Heart right ventricle (tissue), 16 donors: ENCODE data around the gene CYTH4. TPM values are rescaled to one million over a fixed set of nuclear protein-coding genes. Genes with fewer than 3 reads are reported as not detected.
A peak's percentile ranks its signal among the peaks of the same experiment; 100 is the strongest.

ENCODE experiments used
- ATAC-seq, 8 donors: fragments of 200-7000 bp; cut with Tn5 transposase; one replicate each; pipeline ENCODE4 v1.9.1; 2020; ENCODE audit warnings: mild to moderate bottlenecking in 8 of 8, moderate library complexity in 8 of 8, moderate number of reproducible peaks in 1 of 8
- DNase-seq, 2 donors: peaks; one replicate each; pipeline ENCODE4 v3.0.0-alpha.2; 2020
- H3K27ac ChIP-seq, 10 donors: fragments of 200-600 bp; sonication (generic) in 2 of 10; one replicate each; pipeline versions ENCODE4 v1.5.0 to v1.8.0; 2020 to 2022; ENCODE audit warnings: mild to moderate bottlenecking in 3 of 10
- H3K27me3 ChIP-seq, 7 donors: fragments of 200-600 bp; one replicate each; pipeline ENCODE4 v1.8.0; 2021 to 2022; ENCODE audit warnings: mild to moderate bottlenecking in 2 of 7
- H3K36me3 ChIP-seq, 9 donors: fragments of 200-600 bp; sonication (generic) in 1 of 9; one replicate each; pipeline versions ENCODE4 v1.5.0 to v1.8.0; 2020 to 2022; ENCODE audit warnings: mild to moderate bottlenecking in 2 of 9
- H3K4me1 ChIP-seq, 9 donors: fragments of 200-600 bp; sonication (generic) in 1 of 9; one replicate each; pipeline versions ENCODE4 v1.5.0 to v1.8.0; 2020 to 2022; ENCODE audit warnings: mild to moderate bottlenecking in 4 of 9
- H3K4me3 ChIP-seq, 10 donors: fragments of 200-600 bp; sonication (generic) in 2 of 10; one replicate each; pipeline versions ENCODE4 v1.5.0 to v1.8.0; 2020 to 2022; ENCODE audit warnings: mild to moderate bottlenecking in 7 of 10, moderate library complexity in 2 of 10
- H3K9me3 ChIP-seq, 11 donors: fragments of 200-600 bp in 10 of 11; sonication (generic) in 2 of 11; one replicate each; pipeline versions ENCODE4 v1.5.0 to v1.8.0; 2013 to 2022; ENCODE audit warnings: mild to moderate bottlenecking in 2 of 11, control low read depth in 1 of 11, moderate library complexity in 1 of 11
- CTCF ChIP-seq, 9 donors: fragments of 200-600 bp; sonication (generic) in 2 of 9; IDR thresholded peaks; one replicate each; pipeline versions ENCODE4 v1.5.0 to v1.8.0; 2021 to 2022; ENCODE audit warnings: antibody characterized with exemption in 9 of 9, mild to moderate bottlenecking in 5 of 9, moderate library complexity in 1 of 9
- WGBS, 2 donors: extraction: QIAGEN DNeasy Blood & Tissue Kit; methylation state at CpG; one replicate each; pipeline ENCODE4 v1.1.7; 2013; ENCODE audit warnings: inconsistent platforms in 1 of 2; 5-methylcytosine and 5-hydroxymethylcytosine counted together
- intact Hi-C, 10 donors: fragments of 100-400 bp; cut with DNase I; formaldehyde crosslinking; loops; one replicate each; pipeline versions ENCODE4 v1.11.1 to v1.14.2; 2022
- polyA plus RNA-seq, 2 donors: library from polyadenylated mRNA; stranded (reverse); fragments of 200-250 nt; gene quantifications; one replicate each; pipeline ENCODE4 v1.2.3, GENCODE V29; 2013
- total RNA-seq, 10 donors: library from RNA; stranded (reverse); fragmentation: NEBNext Ultra II Directional in 3 of 10; extraction: Animal tissue kit (Norgen Biotek cat#: 25700) in 3 of 10; gene quantifications; one replicate each; pipeline versions ENCODE4 v1.2.1 to v1.2.4, GENCODE V29; 2021 to 2023
- donor health status: Arrhythmogenic right ventricular cardiomyopathy.
- donor health status: ischemic (EF 13 %, LVEDD 7.1; RV severe dilation, severe dysfunction).
- donor health status: healthy with polysubstance abuse.
- donor health status: DM: no; HTN: yes; CAD: no.
- donor health status: DM: no; HTN: no; CAD: no.
- donor health status: ischemic (EF 25% LVEDD 6.9; RV normal size, moderate dysfunction).
- donor health status: ischemic (EF 25% LVEDD 5.7; RV mildly dilated, moderate dysfunction).
- donor health status: healthy.
- donor health status: DM: yes; HTN: yes; CAD: no.
- donor health status: Ischemic cardiomyopathy.
- donor health status: ischemic (EF 35%, LVEDD 5.7; RV mildly dilated, moderate dysfunction).
- donor health status: nonischemic (EF 11% LVEDD 7.7; RV severe dilation, severe dysfunction).
- donor health status: DM: yes; HTN: yes; CAD: no.
- donor health status: PGD.
- donor health status: ischemic (EF 29% LVEDD 5.4; RV normal size, mild dysfunction).
- donor health status: nonischemic (EF 23%, LVEDD 6.1; RV moderate dilation, normal function).

Gene CYTH4
- total and polyA plus RNA-seq, 12 donors = 1.8 to 29.3 (median 4.3) TPM

DNA sequence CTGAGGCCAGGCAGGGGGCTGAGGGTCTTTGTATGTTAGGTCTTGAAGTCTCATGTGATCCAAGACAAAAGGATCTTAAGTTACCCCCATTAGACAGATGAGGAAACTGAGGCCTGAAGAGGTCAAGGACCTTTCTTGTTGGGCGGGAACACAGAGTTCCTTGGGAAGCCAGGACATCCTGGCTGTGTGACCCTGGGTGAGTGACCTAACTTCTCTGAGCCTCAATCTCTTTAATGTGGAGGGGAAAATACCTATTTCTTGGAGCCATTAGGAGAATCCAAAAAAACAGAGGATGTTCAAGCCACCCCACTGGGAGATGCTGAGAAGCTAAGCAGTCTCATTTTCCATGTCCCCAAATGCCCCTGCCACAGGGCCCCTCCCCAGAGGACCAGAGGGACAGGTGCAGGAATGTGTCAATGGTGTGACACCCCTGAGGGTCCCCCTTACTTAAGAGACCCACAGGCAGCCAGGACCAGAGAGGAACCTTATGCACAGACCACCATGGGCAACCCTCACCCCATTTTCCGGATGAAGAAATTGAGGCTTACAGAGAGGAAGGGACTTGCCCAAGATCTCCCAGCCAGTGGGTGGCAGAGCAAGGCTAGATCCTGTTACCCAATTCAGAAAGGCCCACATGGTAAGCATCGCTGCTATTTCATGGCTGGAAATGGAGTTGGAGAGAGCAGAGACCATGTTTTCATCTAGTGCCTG, 46.3 kb upstream of the CYTH4 start:
- TF ChIP-seq CTCF (IDR thresholded peaks at IDR 0.05) = no peak
- 93% methylated on average over 3 of the region's 3 CpGs for whole genome bisulfite sequencing, 2 donors

DNA sequence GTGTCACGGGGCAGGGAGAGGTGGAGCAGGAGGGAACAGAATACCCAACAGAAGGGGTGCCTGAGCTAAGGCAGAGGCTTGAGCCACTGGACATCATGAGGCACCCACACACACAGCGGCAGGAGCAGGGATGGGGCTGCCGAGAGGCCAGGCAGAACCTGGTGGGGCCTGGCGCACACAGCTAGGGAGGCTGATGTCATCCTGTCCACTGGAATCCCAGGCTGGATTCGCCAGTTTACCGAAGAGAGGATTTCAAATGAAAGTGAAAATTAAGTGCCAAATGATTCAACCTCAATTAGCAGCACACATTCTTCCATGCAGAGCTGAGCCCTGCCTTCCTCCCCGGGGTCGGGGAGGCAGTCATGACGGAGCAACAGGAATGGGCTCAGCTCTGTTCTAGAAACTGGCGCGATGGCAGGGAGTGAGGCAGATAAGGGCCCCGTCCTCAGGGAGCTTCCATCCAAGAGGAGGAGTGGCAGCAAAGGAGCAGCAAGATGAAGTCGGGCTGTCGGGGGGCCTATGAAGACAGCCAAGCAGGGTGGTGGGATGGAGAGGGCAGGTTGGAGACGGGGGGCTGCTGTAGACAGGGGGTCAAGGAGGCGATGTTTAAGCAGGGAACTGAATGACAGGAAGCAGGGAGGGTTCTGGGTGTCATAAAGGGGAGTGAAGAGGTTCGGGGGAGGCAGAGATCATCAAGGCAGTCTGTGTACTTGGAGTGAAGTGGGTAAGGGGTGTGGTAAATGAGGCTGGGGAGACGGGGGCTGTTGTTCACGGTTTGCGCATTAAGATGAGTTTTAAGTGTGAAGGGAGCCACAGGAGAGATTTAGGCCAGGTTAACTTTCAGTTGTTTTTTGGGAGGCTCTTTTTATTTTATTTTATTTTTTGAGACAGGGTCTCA, 44.7 kb upstream of the CYTH4 start:
- WGBS, 2 donors = 50 to 60% methylated on average over 20 of the region's 20 CpGs
- intact Hi-C loops = no loop called here
- no peak for TF ChIP-seq CTCF (IDR thresholded peaks at IDR 0.05)
- Histone ChIP-seq H3K27ac (peak overlapping the region in 1 of 10 donors; percentile 71), H3K4me1 (peaks cover 0 to 89% (median 0%) of the 10 kb centered on the region in 9 donors), H3K36me3 (peaks cover 0 to 63% (median 0%) of the 10 kb centered on the region in 9 donors), H3K27me3 (peaks cover 7 to 96% (median 86%) of the 10 kb centered on the region in 7 donors), H3K4me3 (peak overlapping the region in 1 of 10 donors; percentile 7), H3K9me3 (no peaks in the 10 kb centered on the region)
- DNase-seq (no peak), ATAC-seq (peak in 1 of 8 donors; percentile 10)

More for the DNA sequence above, 46.3 kb upstream of the CYTH4 start:
- intact Hi-C loops = no loop called here
- peaks cover 0 to 75% (median 0%) of the 10 kb centered on the region in 9 donors for H3K36me3 ChIP-seq
- peak overlapping the region in 1 of 10 donors; percentile 71 for H3K27ac ChIP-seq
- no peak overlapping the region for H3K4me3 ChIP-seq
- peaks cover 0 to 91% (median 0%) of the 10 kb centered on the region in 9 donors for H3K4me1 ChIP-seq
- no peak for DNase-seq
- H3K27me3 ChIP-seq = peaks cover 0 to 95% (median 81%) of the 10 kb centered on the region in 7 donors
- no peaks in the 10 kb centered on the region for H3K9me3 ChIP-seq
- ATAC-seq = no peak

DNA sequence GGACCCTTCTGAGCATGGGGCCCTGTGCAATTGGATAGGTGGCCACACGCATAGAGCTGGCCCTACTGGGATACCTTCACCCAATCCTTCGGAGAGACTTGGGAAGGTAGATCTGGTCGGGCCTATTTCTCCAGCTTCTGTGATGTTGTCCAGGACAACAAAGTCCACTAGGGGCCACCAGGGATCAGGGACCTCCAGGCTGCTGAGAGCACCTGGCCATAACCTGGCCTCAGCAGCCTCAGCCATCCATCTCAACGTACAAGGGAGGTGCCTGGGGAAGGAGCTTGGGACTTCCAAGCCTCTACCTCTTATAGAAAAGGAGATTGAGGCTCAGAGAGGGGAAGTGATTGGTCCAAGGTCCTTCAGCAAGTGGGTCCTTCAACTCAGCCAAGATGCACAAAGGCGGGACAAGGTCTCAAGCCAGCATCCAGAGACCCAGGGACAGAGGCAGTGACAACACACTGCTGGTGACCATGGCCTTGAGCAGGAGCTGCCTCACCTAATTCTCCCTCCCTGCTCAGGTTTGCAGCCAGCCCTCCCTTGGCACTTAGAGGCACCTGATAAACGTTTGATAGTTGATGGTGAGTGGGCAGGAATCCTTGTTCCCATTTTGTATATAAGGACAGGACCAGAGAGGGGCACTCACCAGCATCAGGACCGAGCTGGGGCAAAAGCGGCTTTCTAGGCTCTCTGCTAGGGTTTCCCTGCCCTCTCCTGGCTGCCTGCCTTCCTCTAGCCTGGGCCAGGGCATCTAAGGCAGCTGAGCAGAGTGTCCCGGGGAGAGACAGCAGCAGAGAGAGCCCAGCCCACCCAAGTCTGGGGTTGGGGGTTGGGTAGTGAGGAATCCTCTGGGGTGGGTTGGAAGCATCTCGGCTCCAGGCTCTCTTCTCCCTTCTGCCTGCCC, 42.7 kb upstream of the CYTH4 start:
- WGBS, 2 donors = 64 to 67% methylated on average over 10 of the region's 10 CpGs
- DNase-seq = no peak
- no peak for TF ChIP-seq CTCF (IDR thresholded peaks at IDR 0.05)

More for the DNA sequence above, 42.7 kb upstream of the CYTH4 start:
- H3K27me3 ChIP-seq = peaks cover 13 to 97% (median 91%) of the 10 kb centered on the region in 7 donors
- H3K36me3 ChIP-seq = peaks cover 0 to 49% (median 0%) of the 10 kb centered on the region in 9 donors
- peak overlapping the region in 1 of 10 donors; percentile 90 for H3K27ac ChIP-seq
- intact Hi-C loops = no loop called here
- no peak for ATAC-seq
- H3K4me1 ChIP-seq = peaks cover 0 to 90% (median 0%) of the 10 kb centered on the region in 9 donors
- no peaks in the 10 kb centered on the region for H3K9me3 ChIP-seq
- H3K4me3 ChIP-seq = no peak overlapping the region
